GM12878 (cell line): ENCODE results near the gene BCAS4. TPM values are rescaled to one million over a fixed set of nuclear protein-coding genes. Genes with fewer than 3 reads are reported as not detected.

Experiments
- ATAC-seq: fragments of 200-7000 bp; cut with Tn5 transposase; 3 replicates; pipeline ENCODE4 v1.9.1; 2020; ENCODE audit warnings: mild to moderate bottlenecking, moderate library complexity
- BruUV-seq: library from RNA; stranded (reverse); fragments of 400-500 nt; replicated peaks from 2 replicates; lab custom pipeline; 2021; lab: Mats Ljungman, UMichigan
- CTCF ChIA-PET: fragments of 300-600 bp; sonication (Branson Sonifier 250); formaldehyde crosslinking; extraction: SDS; loops from one replicate; lab custom pipeline; 2021; ENCODE audit warnings: inconsistent platforms; lab: Yijun Ruan, JAX
- POLR2A ChIA-PET: fragments of 350-600 bp; formaldehyde crosslinking; extraction: SDS; loops from one replicate; lab custom pipeline; 2021; ENCODE audit warnings: inconsistent platforms; lab: Charles Lee
- RAD21 ChIA-PET: fragments of 300-600 bp; sonication (Branson Sonifier 250); formaldehyde crosslinking; loops from one replicate; lab custom pipeline; 2023; ENCODE audit warnings: antibody characterized with exemption; ENCODE audit not compliant: unreplicated experiment; lab: Charles Lee
- SMC1A ChIA-PET: fragments of 300-600 bp; sonication (Branson Sonifier 250); formaldehyde crosslinking; loops from one replicate; lab custom pipeline; 2023; ENCODE audit not compliant: unreplicated experiment, uncharacterized antibody; lab: Charles Lee
- DNase-seq: peaks from one replicate; pipeline ENCODE4 v3.0.0-alpha.2; 2011; ENCODE audit warnings: low read depth, low spot score
- FAIRE-seq: peaks from 3 replicates; lab custom pipeline; 2011; peaks lifted over from hg19 to GRCh38; lab: Jason Lieb, UNC
- H2AFZ ChIP-seq: 2 replicates; pipeline ENCODE4 v1.6.0; 2011; ENCODE audit warnings: low read depth, low read length, control low read depth; ENCODE audit not compliant: control insufficient read depth
- H3K27ac ChIP-seq: 2 replicates; pipeline ENCODE4 v1.5.1; 2011; ENCODE audit warnings: control low read depth; ENCODE audit not compliant: control insufficient read depth, insufficient read depth
- H3K27me3 ChIP-seq, 2 experiments: replicated peaks in 1 of 2; 2 replicates each; pipeline versions ENCODE4 v1.6.0 to v1.6.1; 2011; ENCODE audit warnings: low read length in 1 of 2; ENCODE audit not compliant: control insufficient read depth in 2 of 2, insufficient read depth in 2 of 2
- H3K36me3 ChIP-seq, 2 experiments: 2 replicates each; pipeline ENCODE4 v1.5.1; 2011; ENCODE audit warnings: low read length in 1 of 2; ENCODE audit not compliant: control insufficient read depth in 2 of 2, insufficient read depth in 2 of 2
- H3K4me1 ChIP-seq: 2 replicates; pipeline ENCODE4 v1.6.1; 2011; ENCODE audit warnings: mild to moderate bottlenecking, low read length, moderate library complexity, mixed read lengths; ENCODE audit not compliant: control insufficient read depth, insufficient read depth
- H3K4me2 ChIP-seq: 2 replicates; pipeline ENCODE4 v1.6.0; 2011; ENCODE audit warnings: control low read depth; ENCODE audit not compliant: control insufficient read depth, insufficient read depth
- H3K4me3 ChIP-seq: fragments of 200-600 bp; sonication (generic); 2 replicates; pipeline ENCODE4 v1.5.1; 2016
- H3K79me2 ChIP-seq: 2 replicates; pipeline ENCODE4 v1.6.0; 2011; ENCODE audit warnings: low read length; ENCODE audit not compliant: control insufficient read depth, insufficient read depth
- H3K9ac ChIP-seq: 2 replicates; pipeline ENCODE4 v1.8.0; 2011; ENCODE audit warnings: low read length, control low read depth, mixed read lengths; ENCODE audit not compliant: control insufficient read depth, insufficient read depth
- H3K9me3 ChIP-seq: replicated peaks from 3 replicates; pipeline ENCODE4 v1.5.1; 2011; ENCODE audit warnings: mild to moderate bottlenecking, low read length; ENCODE audit not compliant: control insufficient read depth, insufficient read depth
- H4K20me1 ChIP-seq: 2 replicates; pipeline ENCODE4 v1.6.0; 2011; ENCODE audit not compliant: control insufficient read depth, insufficient read depth
- ASH2L ChIP-seq: fragments of 300-600, 200-600 bp; sonication (generic); IDR thresholded peaks from 2 replicates; pipeline ENCODE4 v1.6.1; 2017; ENCODE audit warnings: low read depth, mild to moderate bottlenecking, borderline replicate concordance
- EZH2 ChIP-seq: IDR thresholded peaks from 2 replicates; pipeline ENCODE4 v1.6.1; 2012; ENCODE audit warnings: low read depth, mild to moderate bottlenecking, control low read depth, inconsistent platforms, low read length, borderline replicate concordance; ENCODE audit not compliant: control insufficient read depth
- POLR2A ChIP-seq: IDR thresholded peaks from 2 replicates; pipeline ENCODE4 v1.6.1; 2011; ENCODE audit warnings: low read depth, mild to moderate bottlenecking, low read length
- RELA ChIP-seq: fragments of 450-650 bp; IDR thresholded peaks from 2 replicates; pipeline ENCODE4 v1.8.0; 2014; ENCODE audit warnings: borderline replicate concordance; ENCODE audit not compliant: partially characterized antibody
- TAF1 ChIP-seq: IDR thresholded peaks from 2 replicates; pipeline ENCODE4 v1.6.1; 2011; ENCODE audit warnings: mild to moderate bottlenecking, low read depth, low read length, borderline replicate concordance
- ZNF207 ChIP-seq: fragments of 450-650 bp; IDR thresholded peaks from 2 replicates; pipeline ENCODE4 v1.6.1; 2014; ENCODE audit warnings: antibody characterized with exemption, mild to moderate bottlenecking, borderline replicate concordance
- ZNF24 ChIP-seq: fragments of 450-650 bp; IDR thresholded peaks from 2 replicates; pipeline ENCODE4 v1.6.1; 2017; ENCODE audit warnings: antibody characterized with exemption, mild to moderate bottlenecking
- ZNF384 ChIP-seq: IDR thresholded peaks from 2 replicates; pipeline ENCODE4 v1.6.1; 2012; ENCODE audit warnings: low read depth, mild to moderate bottlenecking, low read length, improper control_type of control experiment, borderline replicate concordance
- ZSCAN29 ChIP-seq: fragments of 450-650 bp; IDR thresholded peaks from 2 replicates; pipeline ENCODE4 v1.6.1; 2017; ENCODE audit warnings: mild to moderate bottlenecking, moderate library complexity
- whole genome bisulfite sequencing: methylation state at CpG from one replicate; pipeline ENCODE4 v1.1.6; 2016; ENCODE audit warnings: low lambda C conversion rate; ENCODE audit not compliant: insufficient replicate concordance, insufficient coverage; ENCODE audit errors: missing lambda C conversion rate; 5-methylcytosine and 5-hydroxymethylcytosine counted together
- in situ Hi-C: fragments of 300-500 bp; cut with MboI; formaldehyde crosslinking; loops from 9 replicates; pipeline ENCODE4 v1.14.3; 2018; ENCODE audit warnings: mixed read lengths
- intact Hi-C: fragments of 100-400 bp; cut with micrococcal nuclease; formaldehyde crosslinking; loops from one replicate; pipeline ENCODE4 v1.14.2; 2022; ENCODE audit not compliant: unreplicated experiment
- polyA plus RNA-seq, 11 experiments: library from polyadenylated mRNA; depleted of rRNA in 4 of 11; unstranded in 6 of 11; stranded (reverse) in 5 of 11; fragments of >200 nt; fragmentation: Nextera tagmentation in 4 of 11; fragmentation: Illumina TruSeq in 1 of 11; extraction: Ambion mirVana in 4 of 11; extraction: Trizol in 1 of 11; gene quantifications; 1 replicate in 1 of 11; 2 replicates in 10 of 11; pipeline versions ENCODE4 v1.2.1 to v1.2.3, GENCODE V29; 2011 to 2016; ENCODE audit warnings: inconsistent platforms in 2 of 11, missing spikeins in 2 of 11, low read depth in 1 of 11
- total RNA-seq, 4 experiments: library from RNA; depleted of rRNA in 3 of 4; stranded (reverse); fragments of >200 nt in 3 of 4; fragmentation: Illumina TruSeq in 1 of 4; extraction: Trizol in 1 of 4; gene quantifications; 2 replicates each; pipeline versions ENCODE4 v1.2.1 to v1.2.3, GENCODE V29; 2013 to 2021
- TF ChIP-seq, protein P1 (sequence below): fragments of 450-650 bp; IDR thresholded peaks from 2 replicates; pipeline ENCODE4 v1.6.1; 2016; ENCODE audit warnings: mild to moderate bottlenecking
- TF ChIP-seq, protein P2 (sequence below): fragments of 450-650 bp; IDR thresholded peaks from 2 replicates; pipeline ENCODE4 v1.6.1; 2017; ENCODE audit warnings: antibody characterized with exemption, mild to moderate bottlenecking, moderate library complexity

Gene BCAS4
- total and polyA plus RNA-seq, 10 of the 15 experiments (the other 5 are each of a cell fraction or from before 2014, with no cell fraction given) = 14.8 to 214 (median 65.3) TPM

DNA sequence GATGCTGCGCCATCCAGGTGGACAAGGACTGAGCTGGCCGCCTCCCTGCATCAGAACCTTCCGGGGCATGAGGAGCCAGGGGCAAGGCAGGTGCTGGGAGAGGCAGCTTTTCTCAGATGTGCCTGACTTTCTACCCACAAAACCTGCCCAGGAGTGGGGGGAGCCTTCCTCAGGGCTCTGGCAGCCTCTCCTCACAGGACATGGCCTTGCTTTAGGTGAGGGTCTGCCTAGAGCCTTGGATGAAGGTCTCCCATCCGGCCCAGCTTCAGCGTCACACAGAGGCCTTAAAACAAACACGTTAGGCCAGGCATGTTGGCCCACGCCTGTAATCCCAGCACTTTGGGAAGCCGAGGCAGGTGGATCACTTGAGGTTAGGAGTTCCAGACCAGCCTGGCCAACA is 7.4 kb downstream of the BCAS4 start:
- Histone ChIP-seq H3K27me3 (no peaks in the 10 kb centered on the region), H4K20me1 (no peaks in the 10 kb centered on the region), H3K4me3 (no peak overlapping the region), H3K36me3 (0 out of 4 replicates have a peak, but pooled peaks cover 1 to 2% of the 10 kb centered on the region in 2 experiments), H3K4me1 (peaks cover 38% of the 10 kb centered on the region), H3K9ac (no peak overlapping the region), H3K27ac (no peak overlapping the region), H3K4me2 (no peak overlapping the region), H3K79me2 (peaks cover 78% of the 10 kb centered on the region), H3K9me3 (no peaks in the 10 kb centered on the region), H2AFZ (no peak overlapping the region)
- in situ Hi-C loops (loop anchor here (10.0 to 25.0 kb wide), 2 partner anchors 287 to 1385 kb away; partner anchors contain the start of genes PTPN1 and ZFP64), intact Hi-C loops (no loop called here)
- BruUV-seq = no TSS peak
- CTCF ChIA-PET = interaction anchor here (0.9 to 1.3 kb wide), 3 partner anchors 9 to 127 kb away, joined by 3 to 5 read pairs (median 3); no protein-coding TSS in a partner anchor
- no peak for ATAC-seq
- 93% methylated on average over 8 of the region's 8 CpGs for WGBS
- FAIRE-seq = no peak
- TF ChIP-seq TAF1 = no peak
- TF ChIP-seq RELA = no peak
- TF ChIP-seq, protein P1, sequence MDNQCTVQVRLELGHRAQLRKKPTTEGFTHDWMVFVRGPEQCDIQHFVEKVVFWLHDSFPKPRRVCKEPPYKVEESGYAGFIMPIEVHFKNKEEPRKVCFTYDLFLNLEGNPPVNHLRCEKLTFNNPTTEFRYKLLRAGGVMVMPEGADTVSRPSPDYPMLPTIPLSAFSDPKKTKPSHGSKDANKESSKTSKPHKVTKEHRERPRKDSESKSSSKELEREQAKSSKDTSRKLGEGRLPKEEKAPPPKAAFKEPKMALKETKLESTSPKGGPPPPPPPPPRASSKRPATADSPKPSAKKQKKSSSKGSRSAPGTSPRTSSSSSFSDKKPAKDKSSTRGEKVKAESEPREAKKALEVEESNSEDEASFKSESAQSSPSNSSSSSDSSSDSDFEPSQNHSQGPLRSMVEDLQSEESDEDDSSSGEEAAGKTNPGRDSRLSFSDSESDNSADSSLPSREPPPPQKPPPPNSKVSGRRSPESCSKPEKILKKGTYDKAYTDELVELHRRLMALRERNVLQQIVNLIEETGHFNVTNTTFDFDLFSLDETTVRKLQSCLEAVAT = no peak
- TF ChIP-seq ZNF207 = no peak
- TF ChIP-seq ASH2L = no peak
- no peak for TF ChIP-seq ZNF384
- TF ChIP-seq ZNF24 = no peak
- TF ChIP-seq, protein P2, sequence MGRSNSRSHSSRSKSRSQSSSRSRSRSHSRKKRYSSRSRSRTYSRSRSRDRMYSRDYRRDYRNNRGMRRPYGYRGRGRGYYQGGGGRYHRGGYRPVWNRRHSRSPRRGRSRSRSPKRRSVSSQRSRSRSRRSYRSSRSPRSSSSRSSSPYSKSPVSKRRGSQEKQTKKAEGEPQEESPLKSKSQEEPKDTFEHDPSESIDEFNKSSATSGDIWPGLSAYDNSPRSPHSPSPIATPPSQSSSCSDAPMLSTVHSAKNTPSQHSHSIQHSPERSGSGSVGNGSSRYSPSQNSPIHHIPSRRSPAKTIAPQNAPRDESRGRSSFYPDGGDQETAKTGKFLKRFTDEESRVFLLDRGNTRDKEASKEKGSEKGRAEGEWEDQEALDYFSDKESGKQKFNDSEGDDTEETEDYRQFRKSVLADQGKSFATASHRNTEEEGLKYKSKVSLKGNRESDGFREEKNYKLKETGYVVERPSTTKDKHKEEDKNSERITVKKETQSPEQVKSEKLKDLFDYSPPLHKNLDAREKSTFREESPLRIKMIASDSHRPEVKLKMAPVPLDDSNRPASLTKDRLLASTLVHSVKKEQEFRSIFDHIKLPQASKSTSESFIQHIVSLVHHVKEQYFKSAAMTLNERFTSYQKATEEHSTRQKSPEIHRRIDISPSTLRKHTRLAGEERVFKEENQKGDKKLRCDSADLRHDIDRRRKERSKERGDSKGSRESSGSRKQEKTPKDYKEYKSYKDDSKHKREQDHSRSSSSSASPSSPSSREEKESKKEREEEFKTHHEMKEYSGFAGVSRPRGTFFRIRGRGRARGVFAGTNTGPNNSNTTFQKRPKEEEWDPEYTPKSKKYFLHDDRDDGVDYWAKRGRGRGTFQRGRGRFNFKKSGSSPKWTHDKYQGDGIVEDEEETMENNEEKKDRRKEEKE = no peak
- no peak for TF ChIP-seq EZH2
- no peak for TF ChIP-seq POLR2A
- TF ChIP-seq ZSCAN29 = no peak
- POLR2A ChIA-PET = interaction anchor here (1.0 kb wide), 1 partner anchor 12 kb away, joined by 9 read pairs; no protein-coding TSS in a partner anchor
- DNase-seq = no peak
- RAD21 ChIA-PET = interaction anchor here (0.6 to 1.0 kb wide), 2 partner anchors 125 to 182 kb away, joined by 3 to 4 read pairs; no protein-coding TSS in a partner anchor
- SMC1A ChIA-PET = interaction anchor here (1.0 kb wide), 1 partner anchor 19 kb away, joined by 3 read pairs; no protein-coding TSS in a partner anchor
